BLaER1 (cell line): ENCODE measurements around the gene AMIGO3.
A peak's percentile ranks its signal among the peaks of the same experiment; 100 is the strongest.
"Not testable (repeated sequence)": the region's sequence is repeated elsewhere in the genome, so short reads cannot be mapped to it uniquely, and the experiment has no call there.

ENCODE experiments used
- H3K27ac ChIP-seq: shearing (Covaris generic); formaldehyde crosslinking; 2 replicates; pipeline ENCODE4 v1.8.1; 2022
- H3K27me3 ChIP-seq: shearing (Covaris generic); formaldehyde crosslinking; 2 replicates; pipeline ENCODE4 v1.8.1; 2022
- H3K36me3 ChIP-seq: shearing (Covaris generic); formaldehyde crosslinking; 2 replicates; pipeline ENCODE4 v1.8.1; 2022
- H3K4me1 ChIP-seq: shearing (Covaris generic); formaldehyde crosslinking; 2 replicates; pipeline ENCODE4 v1.8.1; 2022
- H3K4me2 ChIP-seq: shearing (Covaris generic); formaldehyde crosslinking; 2 replicates; pipeline ENCODE4 v1.8.1; 2022
- H3K4me3 ChIP-seq: shearing (Covaris generic); formaldehyde crosslinking; 2 replicates; pipeline ENCODE4 v1.8.1; 2022
- H3K9ac ChIP-seq: shearing (Covaris generic); formaldehyde crosslinking; 2 replicates; pipeline ENCODE4 v1.8.1; 2022
- H3K9me3 ChIP-seq: shearing (Covaris generic); formaldehyde crosslinking; 2 replicates; pipeline ENCODE4 v1.8.1; 2022
- H4K20me1 ChIP-seq: shearing (Covaris generic); formaldehyde crosslinking; 2 replicates; pipeline ENCODE4 v1.8.1; 2022
- Cebpa-rat ChIP-seq: shearing (Covaris generic); IDR thresholded peaks from 2 replicates; pipeline ENCODE4 v1.8.1; 2022

Gene AMIGO3

GRCh38 chr3:49703956-49704355, 15.5 kb downstream of the AMIGO3 start:
- 0 out of 2 replicates have a peak overlapping the region, but pooled peaks have one; percentile 6 for H3K9ac ChIP-seq
- H3K4me2 ChIP-seq, result no peak overlapping the region
- TF ChIP-seq Cebpa-rat, result no peak
- peaks cover 31% of the 10 kb centered on the region for H3K4me1 ChIP-seq
- H3K4me3 ChIP-seq, result no peak overlapping the region
- H3K9me3 ChIP-seq, result no peaks in the 10 kb centered on the region
- H3K27me3 ChIP-seq, result no peaks in the 10 kb centered on the region
- H3K27ac ChIP-seq, result peak overlapping the region; percentile 38
- no peaks in the 10 kb centered on the region for H4K20me1 ChIP-seq
- H3K36me3 ChIP-seq, result peaks cover 75% of the 10 kb centered on the region

- Histone ChIP-seq H3K4me1 (peaks cover 36% of the 10 kb centered on the region), H3K9me3 (no peaks in the 10 kb centered on the region), H3K9ac (0 out of 2 replicates have a peak overlapping the region, but pooled peaks have one; percentile 6), H3K27me3 (no peaks in the 10 kb centered on the region), H3K4me2 (no peak overlapping the region), H3K36me3 (peaks cover 80% of the 10 kb centered on the region), H3K27ac (peak overlapping the region; percentile 38), H4K20me1 (no peaks in the 10 kb centered on the region), H3K4me3 (no peak overlapping the region)
- no peak for TF ChIP-seq Cebpa-rat
Measured at GRCh38 chr3:49703443-49703927, 16.0 kb downstream of the AMIGO3 start.

- no peak overlapping the region for H3K4me2 ChIP-seq
- peaks cover 88% of the 10 kb centered on the region for H3K36me3 ChIP-seq
- no peak overlapping the region for H3K27ac ChIP-seq
- H4K20me1 ChIP-seq, result no peaks in the 10 kb centered on the region
- no peaks in the 10 kb centered on the region for H3K9me3 ChIP-seq
- H3K9ac ChIP-seq, result 0 out of 2 replicates have a peak overlapping the region, but pooled peaks have one; percentile 4
- peaks cover 34% of the 10 kb centered on the region for H3K4me1 ChIP-seq
- no peaks in the 10 kb centered on the region for H3K27me3 ChIP-seq
- no peak overlapping the region for H3K4me3 ChIP-seq
- no peak for TF ChIP-seq Cebpa-rat
Measured at GRCh38 chr3:49702672-49703071, 16.8 kb downstream of the AMIGO3 start.

- Histone ChIP-seq H4K20me1 (no peaks in the 10 kb centered on the region), H3K27me3 (no peaks in the 10 kb centered on the region), H3K4me3 (no peak overlapping the region), H3K4me1 (peaks cover 27% of the 10 kb centered on the region), H3K4me2 (no peak overlapping the region), H3K36me3 (peaks cover 95% of the 10 kb centered on the region), H3K9me3 (no peaks in the 10 kb centered on the region), H3K9ac (0 out of 2 replicates have a peak overlapping the region, but pooled peaks have one; percentile 4), H3K27ac (no peak overlapping the region)
- no peak for TF ChIP-seq Cebpa-rat
Measured at GRCh38 chr3:49701388-49702077, 18.0 kb downstream of the AMIGO3 start.

- Histone ChIP-seq H3K36me3 (peaks cover 86% of the 10 kb centered on the region), H4K20me1 (no peaks in the 10 kb centered on the region), H3K4me1 (peaks cover 27% of the 10 kb centered on the region), H3K4me3 (no peak overlapping the region), H3K27ac (0 out of 2 replicates have a peak overlapping the region, but pooled peaks have one; percentile 19), H3K4me2 (no peak overlapping the region), H3K9me3 (no peaks in the 10 kb centered on the region), H3K9ac (no peak overlapping the region), H3K27me3 (no peaks in the 10 kb centered on the region)
- no peak for TF ChIP-seq Cebpa-rat
Measured at GRCh38 chr3:49700453-49701128, 18.9 kb downstream of the AMIGO3 start.

GRCh38 chr3:49700014-49700413, 19.5 kb downstream of the AMIGO3 start:
- no peak for TF ChIP-seq Cebpa-rat
- Histone ChIP-seq H3K9me3 (no peaks in the 10 kb centered on the region), H4K20me1 (0 out of 2 replicates have a peak, but pooled peaks cover 5% of the 10 kb centered on the region), H3K4me2 (peak overlapping the region; percentile 66; the same call in 1 of the 2 replicates), H3K9ac (no peak overlapping the region), H3K27ac (peak overlapping the region; percentile 73), H3K36me3 (peaks cover 80% of the 10 kb centered on the region), H3K4me1 (peaks cover 27% of the 10 kb centered on the region), H3K27me3 (no peaks in the 10 kb centered on the region), H3K4me3 (no peak overlapping the region)

GRCh38 chr3:49699281-49699979, 20.1 kb downstream of the AMIGO3 start:
- Histone ChIP-seq H4K20me1 (peaks cover 10% of the 10 kb centered on the region; the same call in 1 of the 2 replicates), H3K4me3 (no peak overlapping the region), H3K36me3 (peaks cover 74% of the 10 kb centered on the region), H3K27me3 (no peaks in the 10 kb centered on the region), H3K4me2 (peak overlapping the region; percentile 66), H3K4me1 (peaks cover 27% of the 10 kb centered on the region), H3K9me3 (no peaks in the 10 kb centered on the region), H3K27ac (peak overlapping the region; percentile 73), H3K9ac (peak overlapping the region; percentile 67)
- no peak for TF ChIP-seq Cebpa-rat

- not testable (repeated sequence) for H3K4me2 ChIP-seq, H3K27ac ChIP-seq, H3K9me3 ChIP-seq, H3K27me3 ChIP-seq, H3K9ac ChIP-seq, H3K4me3 ChIP-seq
- Histone ChIP-seq H3K36me3 (peaks cover 41% of the 10 kb centered on the region), H3K4me1 (peaks cover 34% of the 10 kb centered on the region), H4K20me1 (peaks cover 21% of the 10 kb centered on the region)
Measured at GRCh38 chr3:49695350-49696015, 24.0 kb downstream of the AMIGO3 start.

- H3K4me3 ChIP-seq, H3K27ac ChIP-seq, H3K27me3 ChIP-seq, H3K9ac ChIP-seq, H3K9me3 ChIP-seq, H3K4me2 ChIP-seq: not testable (repeated sequence)
- H4K20me1 ChIP-seq, result peaks cover 26% of the 10 kb centered on the region
- peaks cover 32% of the 10 kb centered on the region for H3K4me1 ChIP-seq
- peaks cover 32% of the 10 kb centered on the region for H3K36me3 ChIP-seq
Measured at GRCh38 chr3:49694409-49695070, 24.9 kb downstream of the AMIGO3 start.

GRCh38 chr3:49691481-49691880, 28.0 kb downstream of the AMIGO3 start:
- not testable (repeated sequence) for H3K4me3 ChIP-seq, H3K9me3 ChIP-seq, H3K27ac ChIP-seq, H3K27me3 ChIP-seq, H3K9ac ChIP-seq, H3K4me2 ChIP-seq, H3K36me3 ChIP-seq
- peaks cover 24% of the 10 kb centered on the region for H3K4me1 ChIP-seq
- H4K20me1 ChIP-seq, result peaks cover 27% of the 10 kb centered on the region

- Histone ChIP-seq H3K9ac (peak overlapping the region; percentile 96; the same call in 1 of the 2 replicates), H3K4me2 (peak overlapping the region; percentile 77), H4K20me1 (peaks cover 27% of the 10 kb centered on the region), H3K4me1 (peaks cover 24% of the 10 kb centered on the region)
- not testable (repeated sequence) for H3K27me3 ChIP-seq, H3K4me3 ChIP-seq, H3K27ac ChIP-seq, H3K9me3 ChIP-seq, H3K36me3 ChIP-seq
Measured at GRCh38 chr3:49690856-49691255, 28.6 kb downstream of the AMIGO3 start.

GRCh38 chr3:49689908-49690624, 29.4 kb downstream of the AMIGO3 start:
- not testable (repeated sequence) for H3K36me3 ChIP-seq, H3K27me3 ChIP-seq, H3K9me3 ChIP-seq
- Histone ChIP-seq H3K4me2 (peak overlapping the region; percentile 77), H3K27ac (peak overlapping the region; percentile 84), H3K4me1 (peaks cover 24% of the 10 kb centered on the region), H4K20me1 (peaks cover 23% of the 10 kb centered on the region), H3K9ac (peak overlapping the region; percentile 96), H3K4me3 (peak overlapping the region; percentile 96)
